SH-SY5Y (cell line): ENCODE results near the gene PLEKHG1.

Experiments used
- GATA2 ChIP-seq: IDR thresholded peaks from 2 replicates; pipeline ENCODE4 v1.6.1; 2011; ENCODE audit warnings: mild to moderate bottlenecking, low read depth, low read length
- GATA3 ChIP-seq: IDR thresholded peaks from 2 replicates; pipeline ENCODE4 v1.6.1; 2011; ENCODE audit warnings: low read depth, mild to moderate bottlenecking, low read length, moderate library complexity

GRCh38 chr6:150590446-150590845, 9.2 kb upstream of the PLEKHG1 start:
- TF ChIP-seq GATA2 (no peak), GATA3 (no peak)
